Stimulated activated effector memory CD8-positive, alpha-beta T cell treated with anti-CD3 and anti-CD28 coated beads, Interleukin-12 subunit alpha, Interleukin-12 subunit beta, amount 100 ng/mL, for 72 hours (primary cell): ENCODE results near the gene ANK2.

ENCODE experiments used
- ATAC-seq: fragments of 150-1000 bp; cut with Tn5 transposase; 2 replicates; pipeline ENCODE4 v1.10.0; 2021
- DNase-seq, 2 donors: peaks; one replicate each; pipeline ENCODE4 v3.0.0; 2021 to 2022; ENCODE audit warnings: low spot score in 2 of 2
- H3K27ac Mint-ChIP-seq: one replicate; pipeline ENCODE4 v1.8.0; 2022; ENCODE audit warnings: mild to moderate bottlenecking, mixed read lengths
- H3K36me3 Mint-ChIP-seq: one replicate; pipeline ENCODE4 v1.8.0; 2022; ENCODE audit warnings: mild to moderate bottlenecking, mixed read lengths
- H3K4me1 Mint-ChIP-seq: one replicate; pipeline ENCODE4 v1.8.0; 2022; ENCODE audit warnings: mixed read lengths
- H3K4me3 Mint-ChIP-seq: one replicate; pipeline ENCODE4 v1.8.0; 2022; ENCODE audit warnings: mild to moderate bottlenecking, mixed read lengths
- H3K9me3 Mint-ChIP-seq: one replicate; pipeline ENCODE4 v1.8.0; 2022; ENCODE audit warnings: mixed read lengths

The ANK2 gene

DNA sequence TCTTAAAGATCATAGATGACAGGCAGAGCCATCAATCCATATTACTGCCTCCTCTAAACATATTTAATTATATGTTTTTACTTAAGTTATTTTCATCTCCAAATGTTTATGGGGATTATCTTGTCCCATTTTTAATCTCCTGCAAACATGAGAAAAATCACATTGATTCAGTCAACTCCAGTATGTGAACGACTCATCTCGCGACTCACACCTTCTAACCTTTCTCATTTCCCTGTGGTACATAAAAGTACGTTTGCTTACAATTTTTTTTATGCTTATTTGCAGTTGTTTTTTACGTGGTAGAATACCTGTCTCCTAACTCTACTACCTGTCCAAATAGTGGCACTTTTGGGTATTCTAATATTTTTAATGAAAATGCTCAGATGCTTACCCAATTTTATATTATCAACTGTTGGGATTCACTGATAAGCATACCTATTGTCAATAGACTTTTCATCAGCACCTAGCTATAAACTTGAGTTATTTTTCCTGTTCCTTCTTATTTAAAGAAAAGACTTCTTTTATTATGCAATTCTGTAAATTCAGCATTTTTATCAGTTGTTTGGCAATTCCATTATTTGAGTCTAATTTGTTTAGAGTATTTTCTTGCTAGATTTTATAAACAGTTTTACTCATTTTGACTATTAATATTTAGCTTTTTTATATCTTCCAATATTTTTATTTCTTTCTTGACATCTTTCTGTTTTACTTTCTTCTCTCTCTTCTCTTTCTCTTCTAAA, 276.6 kb downstream of the ANK2 start:
- no peak overlapping the region for H3K4me3 Mint-ChIP-seq
- no peaks in the 10 kb centered on the region for H3K36me3 Mint-ChIP-seq
- H3K4me1 Mint-ChIP-seq = no peaks in the 10 kb centered on the region
- ATAC-seq (no peak), DNase-seq (no peak)
- H3K27ac Mint-ChIP-seq = no peak overlapping the region
- no peaks in the 10 kb centered on the region for H3K9me3 Mint-ChIP-seq

GRCh38 chr4:113327494-113327893, 278.0 kb downstream of the ANK2 start:
- Mint-ChIP-seq H3K9me3 (no peaks in the 10 kb centered on the region), H3K4me3 (no peak overlapping the region), H3K36me3 (no peaks in the 10 kb centered on the region), H3K27ac (no peak overlapping the region), H3K4me1 (no peaks in the 10 kb centered on the region)
- DNase-seq (no peak), ATAC-seq (no peak)

DNA sequence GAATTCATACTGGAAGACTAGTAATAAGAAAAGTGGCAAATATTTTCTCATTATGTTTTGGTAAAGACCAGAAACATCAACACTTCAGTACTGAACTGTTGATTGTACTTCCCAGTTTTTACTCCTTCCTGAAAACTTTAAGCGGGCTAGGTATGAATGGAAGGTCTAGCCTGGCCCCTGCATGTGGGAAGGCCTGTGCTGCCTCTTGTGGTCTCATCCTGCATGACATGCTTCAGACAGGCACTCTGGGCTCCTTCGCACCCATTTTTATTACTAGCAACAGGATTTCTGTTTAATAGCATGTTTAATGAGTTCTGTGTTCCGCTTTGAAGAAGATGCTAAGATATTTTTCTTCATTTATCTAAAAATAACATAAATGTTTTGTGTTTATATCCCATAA, 279.1 kb downstream of the ANK2 start:
- no peak overlapping the region for H3K4me3 Mint-ChIP-seq
- no peak for DNase-seq
- no peaks in the 10 kb centered on the region for H3K36me3 Mint-ChIP-seq
- H3K4me1 Mint-ChIP-seq = no peaks in the 10 kb centered on the region
- H3K27ac Mint-ChIP-seq = no peak overlapping the region
- ATAC-seq = no peak
- H3K9me3 Mint-ChIP-seq = no peaks in the 10 kb centered on the region

DNA sequence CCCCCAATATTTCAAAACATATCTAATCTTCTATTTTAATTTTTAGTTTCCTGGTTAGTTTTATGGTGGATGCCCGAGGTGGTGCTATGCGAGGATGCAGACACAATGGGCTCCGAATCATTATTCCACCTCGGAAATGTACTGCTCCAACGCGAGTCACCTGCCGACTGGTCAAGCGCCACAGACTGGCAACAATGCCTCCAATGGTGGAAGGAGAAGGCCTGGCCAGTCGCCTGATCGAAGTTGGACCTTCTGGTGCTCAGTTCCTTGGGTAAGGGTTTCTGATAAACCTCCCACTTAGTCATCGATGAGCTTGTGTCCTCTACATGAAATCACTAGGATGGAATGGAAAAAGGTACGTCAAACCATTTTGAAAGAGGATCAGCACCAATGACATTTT, 280.7 kb downstream of the ANK2 start:
- Mint-ChIP-seq H3K9me3 (no peaks in the 10 kb centered on the region), H3K4me3 (no peak overlapping the region), H3K27ac (no peak overlapping the region), H3K36me3 (no peaks in the 10 kb centered on the region), H3K4me1 (no peaks in the 10 kb centered on the region)
- DNase-seq (no peak), ATAC-seq (no peak)

- no peak for ATAC-seq
- H3K9me3 Mint-ChIP-seq = no peaks in the 10 kb centered on the region
- no peaks in the 10 kb centered on the region for H3K36me3 Mint-ChIP-seq
- H3K4me1 Mint-ChIP-seq = no peaks in the 10 kb centered on the region
- no peak for DNase-seq
- no peak overlapping the region for H3K27ac Mint-ChIP-seq
- H3K4me3 Mint-ChIP-seq = no peak overlapping the region
Observed at GRCh38 chr4:113331811-113332210, 282.4 kb downstream of the ANK2 start.

- DNase-seq (no peak), ATAC-seq (no peak)
- no peak overlapping the region for H3K27ac Mint-ChIP-seq
- no peaks in the 10 kb centered on the region for H3K4me1 Mint-ChIP-seq
- H3K4me3 Mint-ChIP-seq = no peak overlapping the region
- no peaks in the 10 kb centered on the region for H3K36me3 Mint-ChIP-seq
- H3K9me3 Mint-ChIP-seq = no peaks in the 10 kb centered on the region
Observed at GRCh38 chr4:113332701-113333100, 283.2 kb downstream of the ANK2 start.

DNA sequence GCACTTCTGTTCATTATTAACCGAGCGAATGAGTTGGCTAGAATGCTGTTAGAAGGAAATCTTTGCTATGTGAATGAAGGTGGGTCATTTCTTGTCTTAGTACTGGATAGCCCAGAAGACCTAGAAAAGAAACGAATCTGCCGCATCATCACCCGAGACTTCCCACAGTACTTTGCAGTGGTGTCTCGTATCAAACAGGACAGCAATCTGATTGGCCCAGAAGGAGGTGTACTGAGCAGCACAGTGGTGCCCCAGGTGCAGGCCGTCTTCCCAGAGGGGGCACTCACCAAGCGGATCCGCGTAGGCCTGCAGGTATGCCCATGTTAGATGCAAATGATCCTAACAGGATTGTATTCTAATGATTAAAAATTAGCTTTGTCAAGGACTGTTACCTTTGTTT, 286.3 kb downstream of the ANK2 start:
- Mint-ChIP-seq H3K4me1 (no peaks in the 10 kb centered on the region), H3K9me3 (no peaks in the 10 kb centered on the region), H3K4me3 (no peak overlapping the region), H3K36me3 (no peaks in the 10 kb centered on the region), H3K27ac (no peak overlapping the region)
- DNase-seq = no peak
- ATAC-seq = no peak

- DNase-seq (no peak), ATAC-seq (no peak)
- Mint-ChIP-seq H3K4me1 (no peaks in the 10 kb centered on the region), H3K9me3 (no peaks in the 10 kb centered on the region), H3K36me3 (no peaks in the 10 kb centered on the region), H3K27ac (no peak overlapping the region), H3K4me3 (no peak overlapping the region)
Observed at GRCh38 chr4:113336556-113336955, 287.1 kb downstream of the ANK2 start.

DNA sequence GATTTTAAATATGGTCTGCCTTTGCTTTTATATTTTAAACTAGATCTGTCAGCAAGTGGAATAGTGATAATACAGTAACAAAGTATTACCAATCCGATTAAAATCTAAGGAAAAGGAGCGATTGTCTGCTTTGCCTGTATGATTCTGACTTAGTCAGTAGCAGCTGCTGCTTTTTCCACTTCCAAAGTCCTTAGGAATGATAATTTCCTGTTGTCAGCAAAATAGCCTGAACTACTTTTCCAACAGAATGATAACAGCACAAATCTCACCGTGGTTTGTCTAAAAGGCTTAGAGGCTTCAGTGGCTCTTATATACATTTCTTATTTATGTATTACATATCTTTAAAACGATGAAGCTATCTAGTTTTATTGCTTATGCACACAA, 290.0 kb downstream of the ANK2 start:
- Mint-ChIP-seq H3K4me3 (no peak overlapping the region), H3K9me3 (no peaks in the 10 kb centered on the region), H3K27ac (no peak overlapping the region), H3K4me1 (no peaks in the 10 kb centered on the region), H3K36me3 (no peaks in the 10 kb centered on the region)
- ATAC-seq (no peak), DNase-seq (no peak)

DNA sequence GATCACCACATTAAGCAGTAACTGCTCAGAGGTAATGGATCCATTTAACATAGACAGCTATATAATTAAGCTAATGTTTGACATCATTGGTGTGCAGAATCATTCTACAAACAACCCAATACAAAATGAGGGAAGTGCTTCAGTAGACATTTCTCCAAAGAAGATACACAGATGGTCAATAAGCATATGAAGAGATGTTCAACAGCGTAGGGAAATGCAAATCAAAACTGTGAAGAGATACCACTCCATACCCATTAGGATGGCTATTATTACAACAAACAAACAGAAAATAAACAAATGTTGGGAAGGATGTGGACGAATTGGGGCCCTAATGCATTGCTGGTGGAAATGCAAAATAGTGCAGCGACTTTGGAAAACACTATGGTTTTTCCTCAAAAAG, 294.6 kb downstream of the ANK2 start:
- no peak for ATAC-seq
- H3K9me3 Mint-ChIP-seq = no peaks in the 10 kb centered on the region
- H3K36me3 Mint-ChIP-seq = no peaks in the 10 kb centered on the region
- H3K27ac Mint-ChIP-seq = no peak overlapping the region
- H3K4me3 Mint-ChIP-seq = no peak overlapping the region
- DNase-seq = no peak
- H3K4me1 Mint-ChIP-seq = no peaks in the 10 kb centered on the region

DNA sequence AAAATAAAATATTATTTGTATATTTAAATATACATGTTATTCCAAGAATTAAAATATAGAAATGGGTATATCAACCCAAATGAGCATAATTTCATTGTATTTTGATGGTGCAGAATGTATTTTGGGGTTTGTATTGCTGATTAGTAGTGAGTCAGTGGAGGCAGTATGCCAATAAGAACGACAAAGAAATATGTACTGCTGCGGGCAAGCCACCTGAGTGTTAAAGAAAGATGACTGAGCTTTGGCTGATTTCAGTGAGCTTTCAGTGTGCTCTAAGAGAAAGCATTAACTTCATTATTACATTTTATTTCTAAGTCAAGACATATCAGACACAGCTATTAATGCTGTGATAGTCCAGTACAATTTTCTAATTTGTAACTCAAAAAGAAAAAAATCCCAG, 297.8 kb downstream of the ANK2 start:
- no peak overlapping the region for H3K4me3 Mint-ChIP-seq
- no peaks in the 10 kb centered on the region for H3K36me3 Mint-ChIP-seq
- H3K9me3 Mint-ChIP-seq = no peaks in the 10 kb centered on the region
- H3K4me1 Mint-ChIP-seq = no peaks in the 10 kb centered on the region
- DNase-seq (no peak), ATAC-seq (no peak)
- H3K27ac Mint-ChIP-seq = no peak overlapping the region

DNA sequence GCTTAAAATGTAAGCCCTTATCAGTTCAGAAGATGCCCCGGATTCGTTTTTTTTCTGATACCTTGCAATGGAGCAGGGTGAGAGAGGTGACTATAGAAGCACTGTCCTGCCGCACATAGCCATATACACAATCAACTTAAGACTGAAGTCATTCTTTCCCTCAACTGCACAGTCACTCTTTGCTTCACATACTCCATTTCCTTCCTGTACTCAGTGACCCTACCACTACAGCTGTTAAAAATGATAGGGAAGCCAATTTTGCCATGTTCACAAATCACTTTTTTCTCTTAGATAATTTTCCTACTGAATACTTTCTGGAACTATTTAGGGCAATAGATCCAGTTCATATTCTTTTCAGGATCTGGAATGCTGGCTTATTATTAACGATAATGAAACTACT, 300.0 kb downstream of the ANK2 start:
- H3K4me1 Mint-ChIP-seq = peaks cover 16% of the 10 kb centered on the region
- ATAC-seq = peak; percentile 68
- no peaks in the 10 kb centered on the region for H3K36me3 Mint-ChIP-seq
- DNase-seq = no peak
- no peak overlapping the region for H3K4me3 Mint-ChIP-seq
- H3K27ac Mint-ChIP-seq = no peak overlapping the region
- H3K9me3 Mint-ChIP-seq = peaks cover 3% of the 10 kb centered on the region

GRCh38 chr4:113350576-113350975, 301.1 kb downstream of the ANK2 start:
- no peaks in the 10 kb centered on the region for H3K36me3 Mint-ChIP-seq
- H3K4me3 Mint-ChIP-seq = no peak overlapping the region
- H3K4me1 Mint-ChIP-seq = peaks cover 27% of the 10 kb centered on the region
- ATAC-seq = no peak
- H3K9me3 Mint-ChIP-seq = peaks cover 8% of the 10 kb centered on the region
- DNase-seq = no peak
- no peak overlapping the region for H3K27ac Mint-ChIP-seq

DNA sequence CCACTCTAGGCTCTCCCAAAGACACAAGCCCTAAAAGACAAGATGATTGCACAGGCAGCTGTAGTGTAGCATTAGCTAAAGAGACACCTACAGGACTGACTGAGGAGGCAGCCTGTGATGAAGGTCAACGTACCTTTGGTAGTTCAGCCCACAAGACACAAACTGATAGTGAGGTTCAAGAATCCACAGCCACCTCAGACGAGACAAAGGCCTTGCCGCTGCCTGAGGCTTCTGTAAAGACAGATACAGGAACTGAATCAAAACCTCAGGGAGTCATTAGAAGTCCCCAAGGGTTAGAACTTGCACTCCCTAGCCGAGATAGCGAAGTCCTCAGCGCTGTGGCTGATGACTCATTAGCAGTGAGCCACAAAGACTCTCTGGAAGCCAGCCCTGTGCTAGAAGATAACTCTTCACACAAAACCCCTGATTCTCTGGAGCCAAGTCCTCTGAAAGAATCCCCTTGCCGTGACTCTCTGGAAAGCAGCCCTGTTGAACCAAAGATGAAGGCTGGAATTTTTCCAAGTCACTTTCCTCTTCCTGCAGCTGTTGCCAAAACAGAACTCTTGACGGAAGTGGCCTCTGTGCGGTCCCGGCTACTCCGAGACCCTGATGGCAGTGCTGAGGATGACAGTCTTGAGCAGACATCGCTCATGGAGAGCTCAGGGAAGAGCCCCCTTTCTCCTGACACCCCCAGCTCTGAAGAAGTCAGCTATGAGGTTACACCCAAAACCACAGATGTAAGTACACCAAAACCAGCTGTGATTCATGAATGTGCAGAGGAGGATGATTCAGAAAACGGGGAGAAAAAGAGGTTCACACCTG, 306.3 kb downstream of the ANK2 start:
- DNase-seq (peak; percentile 40 to 76), ATAC-seq (peak; percentile 97)
- Mint-ChIP-seq H3K36me3 (peaks cover 9% of the 10 kb centered on the region), H3K9me3 (peaks cover 12% of the 10 kb centered on the region), H3K4me1 (peaks cover 38% of the 10 kb centered on the region), H3K27ac (peak overlapping the region; percentile 83), H3K4me3 (peak overlapping the region; percentile 34)

DNA sequence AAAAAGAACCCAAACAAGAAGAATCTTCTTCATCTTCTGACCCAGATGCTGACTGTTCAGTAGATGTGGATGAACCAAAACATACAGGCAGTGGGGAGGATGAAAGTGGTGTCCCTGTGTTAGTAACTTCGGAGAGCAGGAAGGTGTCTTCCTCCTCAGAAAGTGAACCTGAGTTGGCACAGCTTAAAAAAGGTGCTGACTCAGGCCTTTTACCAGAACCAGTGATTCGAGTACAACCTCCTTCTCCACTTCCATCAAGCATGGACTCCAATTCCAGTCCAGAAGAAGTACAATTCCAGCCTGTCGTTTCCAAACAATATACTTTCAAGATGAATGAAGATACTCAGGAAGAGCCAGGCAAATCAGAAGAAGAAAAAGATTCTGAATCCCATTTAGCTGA, 307.0 kb downstream of the ANK2 start:
- no peak for ATAC-seq

DNA sequence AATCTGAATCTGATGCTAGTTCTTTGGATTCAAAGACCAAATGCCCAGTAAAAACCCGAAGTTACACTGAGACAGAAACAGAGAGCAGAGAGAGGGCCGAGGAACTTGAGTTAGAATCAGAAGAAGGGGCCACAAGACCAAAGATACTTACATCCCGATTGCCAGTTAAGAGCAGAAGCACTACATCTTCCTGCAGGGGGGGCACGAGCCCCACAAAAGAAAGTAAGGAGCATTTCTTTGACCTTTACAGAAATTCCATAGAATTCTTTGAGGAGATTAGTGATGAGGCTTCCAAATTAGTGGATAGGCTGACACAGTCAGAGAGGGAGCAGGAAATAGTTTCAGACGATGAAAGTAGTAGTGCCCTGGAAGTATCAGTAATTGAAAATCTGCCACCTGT, 309.3 kb downstream of the ANK2 start:
- ATAC-seq = no peak
- no peak overlapping the region for H3K27ac Mint-ChIP-seq
- peaks cover 9% of the 10 kb centered on the region for H3K36me3 Mint-ChIP-seq
- peaks cover 9% of the 10 kb centered on the region for H3K9me3 Mint-ChIP-seq
- H3K4me1 Mint-ChIP-seq = peaks cover 28% of the 10 kb centered on the region
- H3K4me3 Mint-ChIP-seq = no peak overlapping the region
- no peak for DNase-seq

More for the DNA sequence above, 307.0 kb downstream of the ANK2 start:
- peaks cover 12% of the 10 kb centered on the region for H3K9me3 Mint-ChIP-seq
- DNase-seq = no peak
- H3K36me3 Mint-ChIP-seq = peaks cover 9% of the 10 kb centered on the region
- H3K4me3 Mint-ChIP-seq = no peak overlapping the region
- peaks cover 38% of the 10 kb centered on the region for H3K4me1 Mint-ChIP-seq
- peak overlapping the region; percentile 83 for H3K27ac Mint-ChIP-seq
